ENCODE data around the gene ZSCAN22. TPM values are rescaled to one million over a fixed set of nuclear protein-coding genes. Genes with fewer than 3 reads are reported as not detected.

The ZSCAN22 gene
- total RNA-seq = 3.3 and 4.1 TPM in 2 replicates

GRCh38 chr19:58326914-58327726, at the start of gene ZSCAN22:
TSS of gene ZSCAN22 (plus strand) at chr19:58326994. CDS start at chr19:58334803, 7,809 bp downstream.

GRCh38 chr19:58278541-58279041, 48.2 kb upstream of the ZSCAN22 start, which contains the start of gene ZNF8:
TSS of gene ZNF8 (plus strand) at chr19:58278955. CDS start at chr19:58279082, 127 bp downstream.

GRCh38 chr19:58305065-58305931, 21.5 kb upstream of the ZSCAN22 start, which contains the start of gene ERVK3-1:
TSS of gene ERVK3-1 (plus strand) at chr19:58305377. CDS start at chr19:58312169, 6,792 bp downstream.

GRCh38 chr19:58352760-58353671, 26.2 kb downstream of the ZSCAN22 start, which contains the start of gene A1BG:
TSS of gene A1BG (minus strand) at chr19:58353492. CDS start at chr19:58353437, 55 bp downstream.

GRCh38 chr19:58362272-58362994, 35.6 kb downstream of the ZSCAN22 start, which contains the start of gene ZNF497:
TSS of gene ZNF497 (minus strand) at chr19:58362751. CDS start at chr19:58357635, 5,116 bp downstream.

GRCh38 chr19:58380662-58381459, 54.1 kb downstream of the ZSCAN22 start, which contains the start of gene ZNF837:
TSS of gene ZNF837 (minus strand) at chr19:58381030. CDS start at chr19:58369332, 11,698 bp downstream.

GRCh38 chr19:58386576-58387337, 60.0 kb downstream of the ZSCAN22 start, which contains the start of gene RPS5:
TSS of gene RPS5 (plus strand) at chr19:58387269. CDS start at chr19:58388138, 869 bp downstream.

Small RNA genes within 50 kb of the gene (small RNA-seq; reads per million reads assigned to genes)
- not detected for gene MIR4754
- 0.08 reads per million for gene MIR6806
- 0.25 reads per million for gene RNA5SP473

Other genes starting within 250 kb of the ZSCAN22 start
- gene ZSCAN18, start 228.8 kb upstream of the ZSCAN22 start, total RNA-seq = 10.2 and 25.7 TPM in 2 replicates
- gene ZNF329, start 176.2 kb upstream of the ZSCAN22 start, total RNA-seq = 6.2 and 8.0 TPM in 2 replicates
- 14.3 and 17.8 TPM in 2 replicates for gene ZNF274, start 143.9 kb upstream of the ZSCAN22 start, total RNA-seq
- 17.3 and 33.0 TPM in 2 replicates for gene ZNF544, start 98.1 kb upstream of the ZSCAN22 start, total RNA-seq
- 6.2 and 8.2 TPM in 2 replicates for gene ZNF8, start 48.0 kb upstream of the ZSCAN22 start, total RNA-seq
- gene ERVK3-1, start 21.6 kb upstream of the ZSCAN22 start, total RNA-seq = 23.1 and 27.0 TPM in 2 replicates
- gene A1BG, start 26.5 kb downstream of the ZSCAN22 start, total RNA-seq = 1.4 and 1.5 TPM in 2 replicates
- 0.73 and 0.78 TPM in 2 replicates for gene ZNF497, start 35.8 kb downstream of the ZSCAN22 start, total RNA-seq
- 2.2 and 2.5 TPM in 2 replicates for gene ZNF837, start 54.0 kb downstream of the ZSCAN22 start, total RNA-seq
- gene RPS5, start 60.3 kb downstream of the ZSCAN22 start, total RNA-seq = 1,563 and 2,739 TPM in 2 replicates
- 0.37 and 0.59 TPM in 2 replicates for gene RNF225, start 68.7 kb downstream of the ZSCAN22 start, total RNA-seq
- 16.5 and 20.9 TPM in 2 replicates for gene ZNF584, start 81.7 kb downstream of the ZSCAN22 start, total RNA-seq
- 7.0 and 7.2 TPM in 2 replicates for gene ZNF132, start 113.2 kb downstream of the ZSCAN22 start, total RNA-seq
- gene ZNF324B, start 124.6 kb downstream of the ZSCAN22 start, total RNA-seq = 11.8 and 14.5 TPM in 2 replicates
- 13.9 and 16.2 TPM in 2 replicates for gene ZNF324, start 140.1 kb downstream of the ZSCAN22 start, total RNA-seq
- 9.0 and 12.9 TPM in 2 replicates for gene ZNF446, start 149.4 kb downstream of the ZSCAN22 start, total RNA-seq
- 4.3 and 5.1 TPM in 2 replicates for gene SLC27A5, start 185.0 kb downstream of the ZSCAN22 start, total RNA-seq
- 7.0 and 7.4 TPM in 2 replicates for gene ZBTB45, start 192.8 kb downstream of the ZSCAN22 start, total RNA-seq
- gene TRIM28, start 217.1 kb downstream of the ZSCAN22 start, total RNA-seq = 362 and 460 TPM in 2 replicates
- gene CHMP2A, start 228.1 kb downstream of the ZSCAN22 start, total RNA-seq = 80.5 and 113 TPM in 2 replicates
- gene UBE2M, start 231.6 kb downstream of the ZSCAN22 start, total RNA-seq = 73.5 TPM in 2 replicates
- 21.3 and 22.9 TPM in 2 replicates for gene MZF1, start 246.3 kb downstream of the ZSCAN22 start, total RNA-seq

All from subcutaneous preadipocyte (primary cell).